Measurements from ENCODE around the gene PIGQ. TPM values are rescaled to one million over a fixed set of nuclear protein-coding genes. Genes with fewer than 3 reads are reported as not detected.
A peak's percentile ranks its signal among the peaks of the same experiment; 100 is the strongest.

Gene PIGQ
- polyA plus RNA-seq, 2 of the 4 experiments (the other 2 are of a cell fraction), result 13.2 to 31.2 TPM

- H3K27ac ChIP-seq, result no peak overlapping the region
- no peak for ATAC-seq
- no peak for DNase-seq (ENCODE audit: low read depth in 1 of 2, low spot score in 1 of 2)
- FAIRE-seq, result no peak
- no peak for TF ChIP-seq BHLHE40 (IDR thresholded peaks at IDR 0.05; ENCODE audit: low read depth, low read length)
- TF ChIP-seq NR3C1 (IDR thresholded peaks at IDR 0.05), result no peak
- TF ChIP-seq NFE2L2 (conservative IDR thresholded peaks at IDR 0.05; ENCODE audit: low read length), result no peak
- TF ChIP-seq SREBF2 (IDR thresholded peaks at IDR 0.05), result no peak
- no peak for TF ChIP-seq MYC (IDR thresholded peaks at IDR 0.05; ENCODE audit: borderline replicate concordance, low read length)
- no peak for TF ChIP-seq JUNB (IDR thresholded peaks at IDR 0.05)
- no peak for TF ChIP-seq ZSCAN20 (CRISPR knock-in tag; IDR thresholded peaks at IDR 0.05)
- CTCF ChIA-PET, result interaction anchor here (1.3 to 7.1 kb wide), 4 partner anchors 12 to 79 kb away, joined by 3 to 105 read pairs (median 8); partner anchors contain the start of gene RHOT2
- 82% methylated on average over 15 of the region's 16 CpGs for WGBS (ENCODE audit: missing lambda C conversion rate)
- H3K4me3 ChIP-seq, result no peak overlapping the region
- POLR2A ChIA-PET, result no interaction called here
- peaks cover 27% of the 10 kb centered on the region for H3K4me1 ChIP-seq
- H3K9me3 ChIP-seq, result no peaks in the 10 kb centered on the region
- H3K4me2 ChIP-seq, result no peak overlapping the region
These were observed 13.7 kb downstream of the PIGQ start for GRCh38 chr16:583470-583814.

- no peaks in the 10 kb centered on the region for H3K9me3 ChIP-seq
- no peak overlapping the region for H3K4me3 ChIP-seq
- POLR2A ChIA-PET, result no interaction called here
- 86% methylated on average over 18 of the region's 38 CpGs for WGBS (ENCODE audit: missing lambda C conversion rate)
- DNase-seq (ENCODE audit: low read depth in 1 of 2, low spot score in 1 of 2), result peak in 1 of 2 experiments; percentile 47
- H3K27ac ChIP-seq, result no peak overlapping the region
- H3K4me2 ChIP-seq, result no peak overlapping the region
- peak in 1 of 2 experiments; percentile 4; a peak in 1 of 6 replicates for ATAC-seq
- TF ChIP-seq BHLHE40 (IDR thresholded peaks at IDR 0.05; ENCODE audit: low read depth, low read length), result no peak
- TF ChIP-seq RFX5 (IDR thresholded peaks at IDR 0.05), result no peak
- TF ChIP-seq NFE2L2 (conservative IDR thresholded peaks at IDR 0.05; ENCODE audit: low read length), result no peak
- no peak for TF ChIP-seq KDM5A (IDR thresholded peaks at IDR 0.05)
- no peak for TF ChIP-seq MYC (IDR thresholded peaks at IDR 0.05; ENCODE audit: borderline replicate concordance, low read length)
- TF ChIP-seq RAD21 (conservative IDR thresholded peaks at IDR 0.05 in 1 of 2, IDR thresholded peaks at IDR 0.05 in 1 of 2), result no peak
- TF ChIP-seq ZNF302 (CRISPR knock-in tag; IDR thresholded peaks at IDR 0.05), result no peak
- TF ChIP-seq PBX3 (IDR thresholded peaks at IDR 0.05), result no peak
- no peak for TF ChIP-seq SMC3 (IDR thresholded peaks at IDR 0.05)
- TF ChIP-seq ELK1 (IDR thresholded peaks at IDR 0.05; ENCODE audit: low read depth, low read length), result no peak
- no peak for FAIRE-seq
- CTCF ChIA-PET, result interaction anchor here (0.6 to 7.1 kb wide), 4 partner anchors 11 to 78 kb away, joined by 3 to 105 read pairs (median 8); partner anchors contain the start of gene RHOT2
- H3K4me1 ChIP-seq, result peaks cover 22% of the 10 kb centered on the region
These were observed 14.2 kb downstream of the PIGQ start for GRCh38 chr16:583815-584591.

- ATAC-seq, result peak; percentile 1; a peak in 1 of 6 replicates
- TF ChIP-seq JUNB (IDR thresholded peaks at IDR 0.05) (no peak), TP53 (CRISPR knock-in tag; IDR thresholded peaks at IDR 0.05) (peak; percentile 64; the same call in 1 of the 2 replicates), TFCP2L1 (CRISPR knock-in tag; IDR thresholded peaks at IDR 0.05) (no peak), EHMT2 (IDR thresholded peaks at IDR 0.05; ENCODE audit: low read depth) (no peak), NFE2L2 (conservative IDR thresholded peaks at IDR 0.05; ENCODE audit: low read length) (no peak), CHD2 (IDR thresholded peaks at IDR 0.05; ENCODE audit: low read length, partially characterized antibody) (no peak), HMGXB4 (CRISPR knock-in tag; IDR thresholded peaks at IDR 0.05; ENCODE audit: borderline replicate concordance) (no peak), SREBF2 (IDR thresholded peaks at IDR 0.05) (no peak), FOSL2 (IDR thresholded peaks at IDR 0.05) (no peak), FOSL2 (CRISPR knock-in tag; IDR thresholded peaks at IDR 0.05) (no peak), POLR2AphosphoS2 (conservative IDR thresholded peaks at IDR 0.05; ENCODE audit: low read length) (no peak), ZFP36 (IDR thresholded peaks at IDR 0.05; ENCODE audit: borderline replicate concordance, partially characterized antibody) (no peak), HOXA7 (CRISPR knock-in tag; IDR thresholded peaks at IDR 0.05) (no peak), ZC3H11A (IDR thresholded peaks at IDR 0.05) (no peak), RNF2 (IDR thresholded peaks at IDR 0.05; ENCODE audit: borderline replicate concordance, low read depth) (no peak), CTCF (IDR thresholded peaks at IDR 0.05) (no peak)
These were observed 15.6 kb downstream of the PIGQ start for GRCh38 chr16:585351-585750.

More at GRCh38 chr16:585351-585750, 15.6 kb downstream of the PIGQ start:
- no peak for FAIRE-seq
- WGBS (ENCODE audit: missing lambda C conversion rate), result 15% methylated on average over 6 of the region's 10 CpGs
- peak in 1 of 2 experiments; percentile 55 for DNase-seq (ENCODE audit: low read depth in 1 of 2, low spot score in 1 of 2)
- H3K4me3 ChIP-seq, result no peak overlapping the region
- peaks cover 21% of the 10 kb centered on the region for H3K4me1 ChIP-seq
- POLR2A ChIA-PET, result no interaction called here
- H3K27ac ChIP-seq, result no peak overlapping the region
- CTCF ChIA-PET, result interaction anchor here (0.6 to 2.5 kb wide), 4 partner anchors 9 to 199 kb away, joined by 3 to 12 read pairs (median 6); no protein-coding TSS in a partner anchor
- H3K9me3 ChIP-seq, result no peaks in the 10 kb centered on the region
- no peak overlapping the region for H3K4me2 ChIP-seq
